Parathyroid adenoma (tissue), 2 donors: Measurements from ENCODE around the gene GFER.
"Not testable (repeated sequence)": the region's sequence is repeated elsewhere in the genome, so short reads cannot be mapped to it uniquely, and the experiment has no call there.

Experiments
- H2AFZ ChIP-seq: fragments of 300-600 bp; sonication (generic); one replicate; pipeline ENCODE4 v1.7.0; 2017; ENCODE audit warnings: antibody characterized with exemption, mild to moderate bottlenecking
- H3K27ac ChIP-seq: fragments of 300-600 bp; sonication (generic); one replicate; pipeline ENCODE4 v1.7.0; 2017
- H3K27me3 ChIP-seq: fragments of 300-600 bp; sonication (generic); one replicate; pipeline ENCODE4 v1.7.0; 2017; ENCODE audit warnings: low read length; ENCODE audit not compliant: control insufficient read depth, insufficient read depth
- H3K36me3 ChIP-seq: fragments of 300-600 bp; sonication (generic); one replicate; pipeline ENCODE4 v1.7.0; 2017; ENCODE audit warnings: low read length; ENCODE audit not compliant: control insufficient read depth, insufficient read depth
- H3K4me1 ChIP-seq: fragments of 300-600 bp; sonication (generic); one replicate; pipeline ENCODE4 v1.7.0; 2017; ENCODE audit warnings: control low read depth
- H3K4me2 ChIP-seq: fragments of 300-600 bp; sonication (generic); one replicate; pipeline ENCODE4 v1.7.0; 2017; ENCODE audit warnings: low read length
- H3K4me3 ChIP-seq: fragments of 300-600 bp; sonication (generic); one replicate; pipeline ENCODE4 v1.7.0; 2017; ENCODE audit warnings: low read depth, low read length
- H3K79me2 ChIP-seq: fragments of 300-600 bp; sonication (generic); one replicate; pipeline ENCODE4 v1.7.0; 2017; ENCODE audit warnings: control low read depth
- H3K9ac ChIP-seq: fragments of 300-600 bp; sonication (generic); one replicate; pipeline ENCODE4 v1.7.0; 2017; ENCODE audit warnings: mild to moderate bottlenecking
- H3K9me3 ChIP-seq: fragments of 300-600 bp; sonication (generic); one replicate; pipeline ENCODE4 v1.7.0; 2017; ENCODE audit warnings: low read length; ENCODE audit not compliant: control insufficient read depth
- TF ChIP-seq, protein P1 (sequence below): fragments of 300-600 bp; sonication (generic); IDR thresholded peaks from one replicate; pipeline ENCODE4 v1.7.0; 2017; ENCODE audit warnings: antibody characterized with exemption, mild to moderate bottlenecking
- donor health status: primary hyperparathyroidism.

The GFER gene

DNA sequence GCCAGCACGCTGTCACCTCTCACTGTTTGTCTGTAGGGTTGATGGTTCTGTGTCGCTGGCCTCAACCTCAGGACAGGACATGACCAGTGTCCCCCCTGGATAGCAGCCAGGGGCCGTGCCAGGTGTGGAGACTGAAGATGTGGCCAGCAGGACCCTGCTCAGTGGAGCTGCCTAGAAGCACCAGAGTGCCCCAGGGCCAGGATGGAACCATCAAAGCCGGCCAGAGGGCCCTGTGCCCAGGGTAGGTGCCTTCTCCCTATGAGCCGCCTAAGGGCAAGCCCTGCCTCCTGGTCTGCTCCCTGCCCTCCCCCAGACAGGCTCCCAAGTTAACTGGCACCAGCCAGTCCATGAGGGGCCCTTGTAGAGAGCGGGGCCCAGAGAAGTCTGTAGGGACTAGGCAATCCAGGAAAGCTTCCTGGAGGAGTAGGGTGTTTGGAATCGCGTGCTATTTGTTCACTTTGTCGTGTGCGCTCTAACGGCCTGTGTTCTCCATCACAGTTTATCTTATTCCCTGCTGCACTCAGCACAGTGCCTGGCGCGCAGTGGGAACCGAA lies 25.2 kb upstream of the GFER start:
- Histone ChIP-seq H3K9me3 (no peaks in the 10 kb centered on the region), H3K79me2 (no peaks in the 10 kb centered on the region), H3K4me3 (peak overlapping the region; percentile 91), H3K36me3 (no peaks in the 10 kb centered on the region), H3K4me1 (peaks cover 10% of the 10 kb centered on the region), H3K27ac (peak overlapping the region; percentile 75), H3K27me3 (no peaks in the 10 kb centered on the region), H3K4me2 (peak overlapping the region; percentile 74), H3K9ac (no peak overlapping the region), H2AFZ (peak overlapping the region; percentile 92)
- TF ChIP-seq, protein P1, sequence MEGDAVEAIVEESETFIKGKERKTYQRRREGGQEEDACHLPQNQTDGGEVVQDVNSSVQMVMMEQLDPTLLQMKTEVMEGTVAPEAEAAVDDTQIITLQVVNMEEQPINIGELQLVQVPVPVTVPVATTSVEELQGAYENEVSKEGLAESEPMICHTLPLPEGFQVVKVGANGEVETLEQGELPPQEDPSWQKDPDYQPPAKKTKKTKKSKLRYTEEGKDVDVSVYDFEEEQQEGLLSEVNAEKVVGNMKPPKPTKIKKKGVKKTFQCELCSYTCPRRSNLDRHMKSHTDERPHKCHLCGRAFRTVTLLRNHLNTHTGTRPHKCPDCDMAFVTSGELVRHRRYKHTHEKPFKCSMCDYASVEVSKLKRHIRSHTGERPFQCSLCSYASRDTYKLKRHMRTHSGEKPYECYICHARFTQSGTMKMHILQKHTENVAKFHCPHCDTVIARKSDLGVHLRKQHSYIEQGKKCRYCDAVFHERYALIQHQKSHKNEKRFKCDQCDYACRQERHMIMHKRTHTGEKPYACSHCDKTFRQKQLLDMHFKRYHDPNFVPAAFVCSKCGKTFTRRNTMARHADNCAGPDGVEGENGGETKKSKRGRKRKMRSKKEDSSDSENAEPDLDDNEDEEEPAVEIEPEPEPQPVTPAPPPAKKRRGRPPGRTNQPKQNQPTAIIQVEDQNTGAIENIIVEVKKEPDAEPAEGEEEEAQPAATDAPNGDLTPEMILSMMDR = no peak

DNA sequence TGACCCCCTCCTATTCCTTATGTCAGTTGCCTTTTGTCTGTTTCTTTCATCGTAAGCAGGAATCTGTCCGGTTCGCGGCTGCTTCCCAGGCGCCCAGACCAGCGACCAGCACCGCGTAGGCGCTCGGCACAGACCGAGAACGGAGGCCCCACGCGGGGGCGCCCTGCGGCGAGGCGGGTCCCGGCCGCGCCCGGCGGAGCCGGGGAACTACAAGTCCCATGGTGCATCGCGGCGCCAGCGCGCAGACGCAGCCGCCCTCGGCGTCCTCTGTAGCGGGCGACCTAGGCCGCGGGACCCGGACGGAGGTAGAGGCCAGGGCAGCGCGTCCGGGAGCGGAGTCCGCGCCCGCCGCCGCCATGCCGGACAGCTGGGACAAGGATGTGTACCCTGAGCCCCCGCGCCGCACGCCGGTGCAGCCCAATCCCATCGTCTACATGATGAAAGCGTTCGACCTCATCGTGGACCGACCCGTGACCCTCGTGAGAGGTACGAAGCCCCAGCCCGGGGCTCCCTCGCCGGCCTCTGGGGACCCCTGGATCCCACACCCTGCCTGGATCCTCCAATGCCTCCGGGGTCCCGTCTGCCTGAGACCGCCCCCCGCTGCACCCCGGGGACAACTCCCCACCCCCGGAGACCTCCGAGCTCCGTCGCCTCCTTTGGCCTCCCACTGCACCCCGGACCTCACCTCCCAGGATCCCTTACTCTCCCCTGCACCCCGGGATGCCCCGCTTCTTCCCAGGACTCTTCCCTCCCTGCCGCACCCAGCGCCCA lies 24.5 kb upstream of the GFER start, which contains the start of gene NDUFB10:
Gene NDUFB10 (plus strand): TSS at position 270 of the 771 bp plus-strand sequence. CDS start 87 bp downstream, at position 357.
- H3K9me3 ChIP-seq = no peaks in the 10 kb centered on the region
- H2AFZ ChIP-seq = peak within 1 kb of the TSS; percentile 92
- H3K27me3 ChIP-seq = no peaks in the 10 kb centered on the region
- TF ChIP-seq, protein P1 = peak; percentile 82
- peak within 1 kb of the TSS; percentile 91 for H3K4me3 ChIP-seq
- peak within 1 kb of the TSS; percentile 64 for H3K9ac ChIP-seq
- H3K4me2 ChIP-seq = peak within 1 kb of the TSS; percentile 75
- H3K27ac ChIP-seq = peak within 1 kb of the TSS; percentile 75
- H3K79me2 ChIP-seq = no peaks in the 10 kb centered on the region
- H3K36me3 ChIP-seq = no peaks in the 10 kb centered on the region
- H3K4me1 ChIP-seq = peaks cover 10% of the 10 kb centered on the region

DNA sequence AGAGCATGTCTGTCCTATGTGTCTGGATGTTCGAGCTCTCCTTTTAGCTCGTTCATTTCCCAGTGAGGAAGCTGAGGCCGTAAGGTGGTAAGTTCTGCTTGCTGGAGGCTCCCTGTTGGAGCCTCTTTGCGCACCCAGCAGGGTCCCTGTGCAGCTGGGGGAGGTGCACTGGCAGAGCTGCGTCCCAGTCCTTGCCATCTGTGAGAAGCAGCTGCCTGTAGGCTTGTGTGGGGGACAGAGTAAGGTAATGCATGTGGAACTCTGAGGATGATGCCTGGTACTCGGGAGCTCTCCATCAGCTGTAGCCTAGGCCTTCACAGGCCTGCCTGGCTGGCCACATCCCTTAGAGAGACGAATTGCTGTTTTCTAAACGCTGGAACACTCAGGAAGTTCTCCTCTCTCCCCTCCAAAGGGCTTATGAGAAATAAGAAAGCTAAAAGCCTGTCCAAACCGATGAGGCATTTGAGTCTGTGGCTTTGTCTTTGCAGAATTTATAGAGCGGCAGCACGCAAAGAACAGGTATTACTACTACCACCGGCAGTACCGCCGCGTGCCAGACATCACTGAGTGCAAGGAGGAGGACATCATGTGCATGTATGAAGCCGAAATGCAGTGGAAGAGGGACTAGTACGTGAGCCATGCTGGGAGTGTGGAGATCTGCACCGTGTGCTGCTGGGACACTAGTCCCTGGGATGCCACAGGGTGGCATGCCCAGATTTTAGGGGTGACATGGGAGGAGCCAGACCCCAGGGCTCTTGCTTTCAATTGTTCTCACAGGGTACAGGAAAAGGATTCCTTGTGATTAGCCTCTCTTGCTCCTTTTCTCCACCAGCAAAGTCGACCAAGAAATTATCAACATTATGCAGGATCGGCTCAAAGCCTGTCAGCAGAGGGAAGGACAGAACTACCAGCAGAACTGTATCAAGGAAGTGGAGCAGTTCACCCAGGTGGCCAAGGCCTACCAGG lies 23.0 kb upstream of the GFER start:
- no peak overlapping the region for H3K9ac ChIP-seq
- no peak overlapping the region for H3K27ac ChIP-seq
- peaks cover 10% of the 10 kb centered on the region for H3K4me1 ChIP-seq

DNA sequence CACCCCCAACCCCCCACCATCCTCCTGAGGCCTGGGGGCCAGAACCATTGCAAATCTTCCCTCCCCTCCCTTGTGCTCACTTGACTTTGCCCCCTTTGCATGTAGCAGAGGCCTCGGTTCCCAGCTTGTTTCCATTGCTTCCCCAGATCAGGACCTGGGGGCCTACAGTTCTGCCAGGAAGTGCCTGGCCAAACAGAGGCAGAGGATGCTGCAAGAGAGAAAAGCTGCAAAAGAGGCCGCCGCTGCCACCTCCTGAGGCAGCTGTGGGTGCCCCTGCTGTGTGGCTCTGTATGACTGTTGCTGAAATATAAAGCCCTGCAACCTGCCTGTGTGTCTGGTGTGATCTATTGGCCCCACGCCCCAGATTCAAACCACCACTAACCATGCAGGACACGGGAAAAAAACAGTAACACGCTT lies 22.3 kb upstream of the GFER start:
- Histone ChIP-seq H3K36me3 (no peaks in the 10 kb centered on the region), H3K9ac (no peak overlapping the region), H3K27ac (no peak overlapping the region), H2AFZ (no peak overlapping the region), H3K4me2 (no peak overlapping the region), H3K4me1 (peaks cover 10% of the 10 kb centered on the region), H3K79me2 (no peaks in the 10 kb centered on the region), H3K27me3 (no peaks in the 10 kb centered on the region), H3K4me3 (no peak overlapping the region), H3K9me3 (no peaks in the 10 kb centered on the region)
- TF ChIP-seq, protein P1 = no peak

More for the DNA sequence above, 23.0 kb upstream of the GFER start:
- Histone ChIP-seq H3K4me2 (peak overlapping the region; percentile 75), H3K9me3 (no peaks in the 10 kb centered on the region), H3K4me3 (peak overlapping the region; percentile 91), H3K36me3 (no peaks in the 10 kb centered on the region), H3K79me2 (no peaks in the 10 kb centered on the region), H2AFZ (no peak overlapping the region), H3K27me3 (no peaks in the 10 kb centered on the region)
- TF ChIP-seq, protein P1 = no peak

DNA sequence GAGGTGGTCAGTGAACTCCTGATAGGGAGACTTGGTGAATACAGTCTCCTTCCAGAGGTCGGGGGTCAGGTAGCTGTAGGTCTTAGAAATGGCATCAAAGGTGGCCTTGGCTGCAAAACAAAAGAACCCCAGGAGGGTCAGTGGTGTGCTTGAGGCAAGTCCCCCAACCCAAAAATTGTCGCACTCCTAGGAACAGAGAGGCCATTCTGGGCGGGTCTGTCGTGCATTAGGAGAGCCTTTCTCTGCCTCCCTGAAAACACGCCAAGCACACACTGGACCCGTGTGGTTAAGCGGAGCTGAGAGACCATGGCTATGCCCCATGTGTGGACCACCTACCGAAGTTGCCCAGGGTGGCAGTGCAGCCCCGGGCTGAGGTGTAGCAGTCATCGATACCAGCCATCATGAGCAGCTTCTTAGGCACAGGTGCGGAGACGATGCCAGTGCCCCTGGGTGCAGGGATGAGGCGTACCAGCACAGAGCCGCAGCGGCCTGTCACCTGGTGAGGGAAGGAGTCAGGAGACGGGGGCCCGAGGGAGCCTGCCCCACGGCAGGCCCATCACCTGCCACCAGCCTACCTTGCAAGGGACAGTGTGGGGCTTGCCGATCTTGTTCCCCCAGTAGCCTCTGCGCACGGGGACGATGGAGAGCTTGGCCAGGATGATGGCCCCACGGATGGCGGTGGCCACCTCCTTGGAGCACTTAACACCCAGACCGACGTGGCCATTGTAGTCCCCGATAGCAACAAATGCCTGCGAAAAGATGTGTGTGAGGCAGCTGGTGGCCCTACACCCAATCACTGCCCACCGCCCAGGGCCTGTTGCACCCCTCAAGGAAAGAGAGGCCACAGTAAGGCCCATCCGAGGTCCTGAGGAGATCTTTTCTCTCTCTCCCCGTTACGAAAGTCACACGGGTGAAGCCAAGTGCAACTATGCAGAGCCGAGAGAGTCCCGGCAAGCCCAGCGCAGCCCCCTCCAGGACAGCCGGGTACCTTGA lies 21.5 kb upstream of the GFER start:
- not testable (repeated sequence) for H3K4me3 ChIP-seq, H3K9me3 ChIP-seq, H3K9ac ChIP-seq, H3K79me2 ChIP-seq, H3K27ac ChIP-seq, H2AFZ ChIP-seq, H3K27me3 ChIP-seq, H3K4me2 ChIP-seq, H3K36me3 ChIP-seq
- peaks cover 10% of the 10 kb centered on the region for H3K4me1 ChIP-seq
